NCI-H146 (cell line): ENCODE results near the gene CFAP100.
A peak's percentile ranks its signal among the peaks of the same experiment; 100 is the strongest.

ENCODE experiments used
- DNase-seq: peaks from one replicate; lab custom pipeline; 2025; lab: John Stamatoyannopoulos, UW

The CFAP100 gene

DNA sequence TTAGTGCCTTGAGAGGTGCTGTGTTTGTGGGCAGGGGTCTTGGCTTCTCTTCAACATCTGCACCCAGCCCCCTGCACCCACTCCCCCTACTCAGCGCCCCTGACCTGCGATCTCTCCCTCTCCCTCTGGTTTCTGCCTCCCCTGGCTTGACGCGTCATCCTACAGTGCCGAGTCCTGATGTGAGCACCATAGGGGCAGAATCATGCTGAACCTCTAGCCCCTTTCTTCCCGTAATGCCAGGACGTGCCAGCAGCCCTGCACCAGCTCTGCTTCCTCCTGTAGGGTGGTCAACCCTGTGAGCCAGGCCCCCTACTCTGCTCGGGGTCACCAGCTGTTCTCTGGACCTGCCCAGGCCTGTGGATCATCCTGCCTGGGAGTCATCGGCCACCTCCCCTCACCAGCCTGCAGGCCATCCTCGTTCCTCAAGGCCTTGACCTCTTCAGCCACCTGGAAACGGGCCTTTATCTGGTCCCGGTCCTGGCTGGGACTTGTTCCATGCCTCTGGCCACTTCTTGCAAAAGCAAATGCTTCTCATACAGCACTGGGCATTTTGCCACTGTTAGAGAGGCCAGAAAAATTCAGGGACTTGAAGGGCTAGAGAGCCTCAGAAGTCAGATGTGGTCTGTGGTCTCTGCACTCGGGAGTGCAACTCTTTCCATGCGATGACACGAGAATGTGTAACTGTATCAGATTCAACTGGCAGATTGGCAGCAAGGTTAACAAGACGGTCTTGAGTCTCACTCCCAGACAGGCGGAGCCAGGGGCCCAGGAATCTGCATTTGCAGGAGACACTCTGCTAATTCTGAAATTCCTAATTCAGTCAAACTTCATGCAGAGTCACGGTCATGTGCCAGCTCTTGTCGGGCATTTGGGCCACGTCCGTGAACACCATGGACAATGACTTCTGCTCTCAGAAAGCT is 20.8 kb upstream of the CFAP100 start:
- DNase-seq: no peak

DNA sequence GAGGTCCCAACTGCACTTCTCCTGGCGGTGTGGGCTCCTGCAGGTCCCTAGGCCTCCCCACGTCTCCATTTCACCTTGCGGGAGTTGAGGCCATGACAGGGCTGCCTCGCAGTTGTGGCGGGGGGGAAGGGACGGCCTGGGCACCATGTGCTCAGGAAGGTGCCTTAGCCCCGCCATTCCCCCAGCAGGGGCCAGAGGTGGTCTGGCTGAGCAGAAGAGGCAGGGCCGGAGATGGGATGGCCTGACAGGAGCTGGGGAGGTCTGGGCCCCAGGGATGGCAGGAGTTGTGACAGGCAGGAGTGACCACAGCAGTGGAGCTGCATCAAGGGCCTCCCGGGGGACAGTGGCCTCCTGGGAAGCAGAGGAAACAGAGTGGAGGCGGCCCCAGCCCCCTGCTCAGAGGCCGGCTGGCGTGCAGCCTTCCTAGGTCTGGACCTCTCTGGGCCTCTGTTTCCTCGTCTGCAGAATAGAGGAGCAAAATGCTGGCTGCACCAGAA is 18.8 kb upstream of the CFAP100 start:
- no peak for DNase-seq

DNA sequence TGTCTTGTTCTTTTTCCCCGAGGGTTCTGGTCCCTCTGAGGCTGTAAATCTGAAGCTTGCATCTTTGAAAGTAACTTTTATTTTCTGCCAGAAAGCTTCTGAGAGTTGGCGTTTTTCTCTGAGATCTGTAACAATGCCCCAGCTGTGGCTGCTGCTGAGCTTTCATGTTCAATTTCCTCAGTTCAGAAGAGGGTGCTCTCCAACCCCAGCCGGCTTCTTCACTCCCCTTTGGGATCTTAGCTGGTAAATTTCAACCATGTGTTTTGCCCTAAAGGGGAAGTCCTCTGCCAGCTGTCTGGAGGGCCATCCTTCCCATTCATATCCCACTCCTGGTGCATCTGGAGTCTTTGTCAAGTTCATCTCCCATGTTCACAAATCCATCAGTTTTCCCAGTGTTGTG is 18.3 kb upstream of the CFAP100 start:
- DNase-seq: no peak

DNA sequence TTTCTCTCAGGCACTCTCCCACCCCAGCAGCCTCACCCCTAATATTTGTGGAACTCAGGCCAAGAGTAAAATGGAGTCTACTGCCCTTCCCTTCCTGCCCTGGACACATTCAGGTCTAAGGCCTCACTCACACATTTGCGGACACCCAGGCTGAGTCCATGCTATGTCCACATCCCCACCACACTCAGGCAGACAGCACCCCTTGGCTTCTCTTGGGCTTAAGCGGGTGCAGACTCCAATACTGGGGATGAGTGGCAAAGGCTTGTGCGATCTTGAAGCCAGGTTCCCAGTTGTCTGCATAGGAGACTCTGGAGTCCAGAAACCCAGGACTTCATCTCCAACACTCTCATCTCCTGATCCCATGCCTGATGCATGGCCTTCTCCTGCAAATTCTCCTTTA is 17.5 kb upstream of the CFAP100 start:
- DNase-seq: no peak

DNA sequence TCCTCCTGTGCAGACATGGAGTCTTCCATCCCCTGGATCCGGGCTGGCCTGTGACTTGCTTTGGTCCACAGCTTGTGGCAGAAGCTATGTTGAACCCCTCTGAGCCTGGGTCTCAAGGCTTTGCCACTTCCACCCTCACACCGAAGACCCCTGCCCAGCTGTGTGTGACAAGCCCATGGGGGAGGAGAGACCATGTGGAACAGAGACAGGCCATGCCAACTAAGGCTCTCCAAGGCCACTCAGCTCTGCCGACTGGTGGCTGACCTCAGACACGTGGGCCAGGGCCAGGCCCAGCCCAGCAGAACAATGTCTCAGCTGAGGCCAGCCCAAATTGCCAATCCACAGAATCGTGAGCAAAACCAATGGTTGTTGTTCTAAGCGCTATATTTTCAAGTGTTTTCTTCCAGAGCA is 16.4 kb upstream of the CFAP100 start:
- DNase-seq: no peak

DNA sequence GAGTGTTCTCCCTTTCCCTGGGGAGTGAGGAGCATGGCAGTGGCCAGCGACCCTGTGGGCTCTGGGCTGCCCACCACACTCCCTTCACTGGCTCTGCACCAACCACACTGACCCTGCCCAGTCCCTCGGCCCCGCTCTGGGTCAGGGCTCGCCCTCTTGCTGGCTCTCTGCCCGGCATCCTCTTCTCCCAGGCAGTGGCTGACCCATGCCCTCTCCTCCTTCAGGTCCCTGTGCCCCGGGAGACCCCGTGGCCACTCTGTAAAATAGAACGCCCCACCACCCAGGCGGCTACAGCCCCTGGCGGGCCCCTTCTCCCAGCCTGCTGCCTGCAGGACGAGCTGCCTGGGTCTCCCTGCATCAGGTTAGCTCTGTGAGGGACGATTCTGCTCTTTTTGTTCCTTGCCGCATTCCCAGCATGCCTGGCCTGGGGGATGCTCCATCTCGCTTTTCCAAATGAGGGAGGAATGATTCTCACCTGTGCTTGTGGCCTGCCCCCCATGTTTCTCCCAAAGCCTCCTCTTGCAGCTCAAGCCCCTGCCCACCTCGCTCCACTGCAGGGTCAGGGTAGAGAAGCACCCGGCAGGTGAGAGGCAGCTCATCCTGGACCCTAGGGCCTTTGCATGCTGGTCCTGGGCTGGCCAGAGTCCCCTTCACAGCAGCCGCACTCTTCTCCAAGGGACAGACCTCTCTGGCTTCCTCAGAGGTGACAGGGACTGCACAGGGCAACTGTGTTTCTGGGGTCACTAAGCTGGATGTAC is 14.5 kb upstream of the CFAP100 start:
- DNase-seq: no peak

DNA sequence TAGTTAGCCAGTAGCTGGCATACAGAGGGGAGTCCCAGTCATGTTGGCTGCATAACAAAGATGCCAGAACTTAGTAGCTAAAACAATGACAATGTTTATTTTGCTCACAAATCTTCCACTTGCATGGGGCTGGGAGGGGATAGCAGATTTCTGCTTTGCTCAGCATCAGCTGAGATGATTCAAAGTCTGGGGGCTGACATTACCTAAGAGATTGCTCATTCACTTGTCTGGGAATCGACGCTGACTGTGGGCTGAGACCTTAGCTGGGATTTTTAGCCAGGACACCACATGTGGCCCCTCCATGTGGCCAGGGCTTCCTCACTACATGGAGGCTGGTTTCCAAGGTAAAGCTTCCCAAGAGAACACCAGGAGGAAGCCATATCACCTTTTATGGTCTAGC is 12.7 kb upstream of the CFAP100 start:
- no peak for DNase-seq

DNA sequence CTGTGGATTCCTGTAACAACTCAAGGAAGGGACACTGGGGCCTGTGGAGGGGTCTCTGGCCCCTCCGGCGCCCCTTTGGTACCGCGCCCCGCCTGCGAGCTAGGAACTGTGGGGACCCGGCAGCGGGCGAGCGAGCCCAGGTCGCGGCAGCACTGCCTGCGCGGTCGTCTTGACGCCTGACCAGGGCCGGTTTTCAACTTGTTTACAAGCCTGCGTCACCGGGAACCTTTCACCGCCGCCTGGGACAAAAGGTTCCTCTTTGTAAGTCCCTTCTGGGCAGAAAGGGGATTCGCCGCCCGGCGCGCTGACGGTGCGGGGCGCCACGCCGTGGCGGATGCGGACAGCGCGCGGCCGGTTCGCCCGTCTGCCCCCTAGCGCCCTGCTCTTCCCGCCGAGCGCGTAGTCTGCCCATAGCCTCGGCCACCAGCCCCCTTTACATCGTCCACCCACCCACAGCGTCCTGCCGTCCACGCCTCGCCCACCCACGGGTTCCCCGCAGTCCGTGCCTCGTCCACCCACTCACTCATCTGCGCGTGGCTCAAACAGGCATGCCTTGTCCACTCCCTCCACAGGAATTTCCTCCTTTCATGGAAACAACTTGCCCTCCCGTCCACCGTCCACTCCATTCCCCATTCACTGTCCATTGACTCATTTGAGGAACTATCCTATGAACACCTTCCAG is 5.5 kb upstream of the CFAP100 start:
- DNase-seq: peak; percentile 94

DNA sequence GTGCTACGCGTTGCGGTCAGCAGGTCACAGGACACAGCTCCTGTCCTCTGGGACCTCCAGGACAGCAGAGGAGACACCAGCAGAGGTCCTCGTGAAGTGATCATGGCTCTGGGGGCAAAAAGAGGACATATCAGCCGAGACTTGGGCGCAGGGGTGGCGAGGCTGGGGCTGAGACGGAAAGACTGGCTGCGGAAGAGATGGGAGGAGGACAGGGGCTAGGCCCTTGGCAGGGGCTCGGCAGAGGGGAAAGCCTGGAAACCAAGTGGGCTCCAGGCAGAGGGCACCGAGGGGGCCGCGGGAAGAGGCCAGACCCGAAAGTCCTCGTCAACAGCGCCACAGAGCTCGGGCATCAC is 4.9 kb upstream of the CFAP100 start:
- no peak for DNase-seq

DNA sequence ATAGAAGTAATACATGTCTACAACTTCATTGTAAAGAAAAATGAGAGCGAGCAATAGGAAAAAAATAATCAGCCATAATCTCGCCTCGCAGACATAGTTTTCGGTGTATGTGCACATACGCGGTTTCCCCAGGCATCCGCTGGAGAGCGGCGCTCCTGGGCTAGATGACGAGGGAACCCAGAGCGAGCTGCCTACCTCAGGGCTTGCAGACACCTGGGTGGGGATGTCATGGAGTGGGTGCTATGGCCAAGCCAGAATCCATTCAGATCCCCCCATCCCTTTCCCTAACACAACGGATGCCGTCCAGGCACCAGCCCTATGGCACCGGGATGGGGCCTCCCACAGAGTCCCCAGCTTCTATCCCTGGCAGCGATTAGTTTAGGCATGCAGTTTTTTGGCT is 4.5 kb upstream of the CFAP100 start:
- no peak for DNase-seq

DNA sequence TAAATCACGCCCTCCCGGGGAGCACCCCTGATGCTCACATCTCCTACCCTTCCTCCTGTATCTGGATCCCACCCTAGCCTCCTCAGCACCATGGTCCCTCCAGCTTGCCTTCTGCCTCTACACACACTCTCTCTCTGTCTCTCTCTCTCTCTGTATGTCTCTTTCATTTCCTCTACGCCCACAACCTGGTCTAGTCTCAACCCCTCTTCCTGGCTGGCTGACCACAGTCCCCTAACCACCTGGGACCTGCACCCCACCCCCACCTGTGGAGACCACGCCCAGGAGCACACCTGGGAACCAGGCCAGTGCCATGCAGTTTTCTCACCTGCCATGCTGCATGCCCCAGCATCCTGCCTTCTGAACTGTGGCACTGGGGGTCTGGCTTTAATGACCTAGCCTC is 4.0 kb upstream of the CFAP100 start:
- DNase-seq: no peak

DNA sequence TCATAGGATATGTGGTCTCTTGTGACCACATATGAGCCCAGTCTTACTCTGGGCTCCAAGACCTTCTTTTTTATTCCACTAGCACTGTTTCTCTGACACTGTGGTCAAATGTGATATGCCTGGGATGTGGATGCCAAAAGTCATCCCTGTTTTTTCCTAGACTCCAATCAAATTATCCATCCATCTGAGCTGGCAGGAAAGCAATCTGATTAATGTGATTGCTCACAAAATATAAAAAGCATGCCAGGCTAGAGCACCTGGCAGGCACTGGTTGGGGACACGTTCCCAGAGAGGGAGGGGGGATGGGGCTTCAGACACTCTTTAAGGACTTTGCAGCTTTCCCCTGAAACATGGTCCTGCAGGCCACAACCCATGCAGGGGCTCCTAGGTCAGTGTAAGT is 3.1 kb upstream of the CFAP100 start:
- no peak for DNase-seq

DNA sequence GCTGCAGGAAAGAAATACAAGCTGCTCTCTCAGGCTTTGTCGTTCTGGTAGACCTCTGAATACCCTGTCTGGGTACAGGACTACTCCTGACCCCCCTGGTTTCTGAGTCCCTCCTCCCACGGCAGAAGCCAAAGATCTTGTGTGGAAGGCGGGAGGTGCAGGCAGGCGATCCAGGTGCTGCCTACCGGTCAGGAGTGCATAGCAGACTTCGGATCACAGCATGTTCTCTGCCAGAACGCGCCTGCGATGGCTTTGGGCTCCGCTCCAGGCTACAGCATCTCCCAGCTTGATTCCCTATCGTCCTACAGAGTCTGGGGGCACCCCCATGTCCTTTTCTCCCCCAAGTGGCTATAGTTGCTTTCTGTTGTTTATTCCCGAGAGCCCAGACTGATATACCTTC is 2.5 kb upstream of the CFAP100 start:
- no peak for DNase-seq

DNA sequence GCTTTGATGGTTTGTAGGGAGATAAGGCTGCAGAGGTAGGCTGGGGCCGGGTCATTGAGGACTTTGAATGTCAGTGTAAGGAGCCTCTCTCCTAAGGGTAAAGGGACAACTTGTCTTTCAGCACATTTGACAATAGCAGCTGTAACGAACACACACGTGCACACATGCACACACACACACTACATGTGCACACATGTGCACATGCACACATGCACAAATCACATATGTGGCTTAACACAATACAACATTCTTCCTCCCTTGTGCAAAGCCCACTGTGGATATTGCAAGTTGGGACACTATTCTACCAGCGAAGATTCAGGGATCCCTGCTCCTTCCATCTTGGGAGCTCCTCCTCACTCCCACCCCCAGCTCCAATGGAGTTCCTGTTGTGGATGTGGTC is 1.1 kb upstream of the CFAP100 start:
- no peak for DNase-seq

DNA sequence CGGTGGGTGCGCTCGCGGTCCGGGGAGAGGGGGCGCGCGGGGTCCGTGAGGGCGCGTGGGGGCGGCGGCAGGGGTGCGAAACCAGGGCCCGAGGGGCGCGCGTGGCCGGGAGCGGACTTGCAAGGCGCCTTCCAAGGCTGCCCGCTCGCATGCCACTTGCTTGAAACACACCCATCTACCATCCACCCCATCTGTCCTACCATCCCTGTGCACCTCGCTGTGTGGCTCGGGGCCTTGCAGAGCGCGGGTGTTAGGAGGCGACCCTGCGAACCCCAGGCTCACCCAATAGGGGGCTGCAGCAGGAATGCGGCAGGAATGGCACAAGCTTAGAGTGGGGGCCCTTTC is 240 bp downstream of the CFAP100 start:
- peak; percentile 45 for DNase-seq

DNA sequence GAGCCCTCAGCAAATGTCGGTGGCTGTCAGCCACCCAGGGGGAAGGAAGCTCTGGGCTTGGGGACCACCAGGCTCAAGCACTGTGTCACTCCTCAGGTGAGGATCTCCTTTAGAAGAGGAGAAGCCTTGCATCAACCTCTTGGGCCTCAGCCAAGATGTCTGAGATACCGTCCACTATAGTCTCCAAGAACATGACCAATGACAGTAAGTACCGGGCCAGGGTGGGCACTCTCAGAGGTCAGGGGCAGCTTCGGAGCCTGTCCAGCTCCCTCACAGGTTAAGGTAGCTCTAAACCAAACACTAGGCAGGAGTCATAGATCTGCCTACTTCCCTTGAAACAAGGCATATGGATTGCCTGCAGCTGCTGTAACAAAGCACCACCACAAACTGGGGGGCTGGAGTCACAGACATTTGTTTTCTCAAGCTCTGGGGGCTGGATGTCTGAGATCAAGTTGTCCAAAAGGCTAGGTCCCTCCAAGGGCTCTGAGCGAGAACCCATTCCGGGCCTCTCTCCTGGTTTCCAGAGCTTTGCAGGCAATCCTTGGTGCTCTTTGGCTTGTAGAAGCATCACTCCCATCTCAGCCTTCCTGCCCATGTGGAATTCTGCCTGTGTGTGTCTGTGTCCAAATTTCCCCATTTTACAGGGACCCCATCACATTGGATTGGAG is 1.3 kb downstream of the CFAP100 start:
- no peak for DNase-seq

DNA sequence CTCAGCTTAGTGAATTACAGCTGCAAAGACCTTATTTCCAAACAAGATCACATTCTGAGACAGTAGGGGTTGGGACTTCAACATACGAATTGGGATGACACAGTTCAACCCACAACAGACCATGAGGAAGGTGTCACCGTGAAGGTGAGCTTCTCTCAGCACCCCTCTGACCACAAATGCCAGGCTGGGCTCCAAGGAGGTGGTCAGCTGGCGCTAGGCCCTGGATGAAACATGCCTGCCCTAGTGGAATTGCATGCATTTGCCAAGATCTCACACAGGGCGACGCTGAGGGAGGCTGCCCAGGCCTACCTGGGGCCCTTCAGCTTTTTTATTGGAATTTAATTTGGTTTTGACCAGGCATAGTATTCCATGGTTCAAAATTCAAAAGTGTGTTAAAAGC is 1.8 kb downstream of the CFAP100 start:
- no peak for DNase-seq

DNA sequence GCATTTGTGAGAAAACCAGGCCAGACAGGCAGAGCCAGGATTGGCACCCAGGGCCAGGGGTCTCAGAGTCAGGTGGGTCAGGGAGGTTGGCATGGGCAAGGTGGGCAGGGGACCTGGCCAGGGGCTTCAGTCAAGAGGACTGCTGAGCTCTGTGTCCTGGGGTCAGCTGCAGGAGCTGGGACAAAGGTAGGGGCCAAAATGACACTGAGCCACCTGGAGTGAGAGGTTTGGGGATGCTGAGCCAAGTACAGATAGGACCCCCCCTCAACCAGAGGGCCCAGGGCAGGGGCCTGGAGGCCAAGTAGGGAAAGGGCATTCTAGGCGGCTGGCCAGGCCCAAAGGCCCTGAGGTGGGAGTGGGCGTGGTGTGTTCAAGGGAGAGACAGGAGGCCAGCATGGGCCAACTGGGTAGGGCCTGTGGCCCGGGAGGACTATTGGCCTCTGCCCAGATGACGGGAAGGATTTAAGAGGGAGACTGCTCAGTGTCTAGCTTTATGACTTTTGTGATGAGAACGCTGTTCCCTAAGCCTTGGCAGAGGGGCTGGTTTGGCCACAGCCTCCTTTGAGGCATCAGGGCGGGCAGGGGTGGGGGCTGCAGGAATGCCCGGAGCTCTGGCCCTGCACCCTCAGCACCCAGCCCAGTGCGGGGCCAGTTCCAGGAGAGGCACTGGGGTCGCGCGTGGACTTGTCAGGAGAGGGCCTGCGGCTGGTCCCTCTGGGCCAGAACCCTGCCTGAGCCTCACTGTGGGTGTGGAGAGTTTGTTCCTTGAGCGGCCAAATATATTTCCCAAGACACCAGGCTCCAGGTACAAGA is 3.1 kb downstream of the CFAP100 start:
- DNase-seq: no peak

DNA sequence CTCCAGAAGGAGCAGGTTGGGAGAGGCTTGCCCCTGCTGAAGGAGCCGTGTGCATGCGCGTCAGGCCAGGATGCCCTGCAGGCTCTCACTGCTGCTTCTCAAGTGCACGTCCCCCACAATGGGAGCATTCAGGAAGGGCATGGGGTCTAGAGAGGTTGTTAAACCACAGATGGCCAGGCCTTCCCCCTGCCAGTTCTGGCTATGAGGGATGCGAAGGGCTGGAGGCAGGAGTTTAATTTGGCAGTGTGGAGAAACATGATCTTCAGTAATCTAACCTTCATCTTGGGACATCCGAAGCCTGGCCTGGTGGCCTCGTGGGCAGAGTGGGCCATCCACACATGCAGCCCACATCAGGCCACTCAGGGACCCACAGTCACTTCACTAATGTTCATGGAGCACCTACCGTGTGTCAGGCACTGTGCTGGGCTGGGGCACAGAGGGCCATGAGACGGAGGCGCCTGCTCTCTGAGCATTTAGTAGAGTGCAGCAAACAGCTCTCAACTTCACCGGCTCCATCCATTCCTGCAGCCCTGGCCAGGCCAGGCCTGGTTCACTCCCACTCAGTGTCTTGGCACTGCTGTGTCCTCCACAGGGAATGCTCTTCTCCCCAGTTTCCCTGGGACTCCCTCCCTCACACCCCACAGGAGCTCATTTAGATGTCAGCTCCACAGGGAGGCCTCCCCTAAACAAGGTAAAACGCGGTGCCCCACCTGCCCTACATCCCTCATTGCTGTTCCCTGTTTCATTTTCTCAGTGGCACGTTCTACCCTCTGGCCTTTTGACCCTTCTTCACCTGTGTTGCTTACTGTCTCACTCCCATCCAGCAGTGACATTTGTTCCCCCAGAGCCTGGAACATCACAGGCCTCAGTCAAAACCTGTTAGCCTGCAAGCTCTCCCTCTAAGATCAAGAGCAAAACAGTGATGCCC is 4.0 kb downstream of the CFAP100 start:
- DNase-seq: no peak

DNA sequence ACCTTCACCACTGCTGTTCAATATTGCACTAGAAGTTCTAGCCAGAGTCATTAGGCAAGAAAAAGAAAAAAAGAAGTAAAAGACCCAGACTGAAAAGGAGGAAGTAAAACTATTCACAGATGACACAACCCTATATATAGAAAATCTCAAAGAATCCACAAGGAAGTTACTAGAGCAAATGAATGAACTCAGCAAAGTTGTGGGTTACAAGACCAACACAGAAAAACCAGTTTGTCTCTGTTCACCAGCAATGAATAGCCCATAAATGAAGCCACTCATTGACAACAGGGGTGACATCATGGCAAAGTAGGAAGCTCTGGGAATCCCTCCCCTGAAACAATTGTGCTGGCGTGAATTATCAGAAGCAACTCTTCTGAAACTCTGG is 4.6 kb downstream of the CFAP100 start:
- no peak for DNase-seq
